LHCN-M2 (cell line): ENCODE measurements around the gene OSGIN1. TPM values are rescaled to one million over a fixed set of nuclear protein-coding genes. Genes with fewer than 3 reads are reported as not detected.

Source experiments
- DNase-seq: peaks from one replicate; pipeline ENCODE4 v3.0.0-alpha.2; 2012; ENCODE audit warnings: low read depth
- total RNA-seq: library from RNA; depleted of rRNA; stranded (reverse); fragments of >200 nt; gene quantifications from 2 replicates; pipeline ENCODE4 v1.2.3, GENCODE V29; 2014

OSGIN1 gene
- total RNA-seq, 1 experiment from 2014 or later, result 5.8 TPM

GRCh38 chr16:83925957-83926725 is 26.9 kb upstream of the OSGIN1 start:
- DNase-seq, result no peak

GRCh38 chr16:83926726-83927397 is 26.2 kb upstream of the OSGIN1 start:
- peak; percentile 65 for DNase-seq

- DNase-seq, result peak; percentile 74
Observed at GRCh38 chr16:83928341-83929055, 24.5 kb upstream of the OSGIN1 start.

GRCh38 chr16:83929811-83930555 is 23.1 kb upstream of the OSGIN1 start:
- no peak for DNase-seq

- no peak for DNase-seq
Observed at GRCh38 chr16:83930730-83931500, 22.1 kb upstream of the OSGIN1 start.

GRCh38 chr16:83931556-83931955 is 21.5 kb upstream of the OSGIN1 start:
- no peak for DNase-seq

GRCh38 chr16:83932304-83932703 is 20.7 kb upstream of the OSGIN1 start:
- DNase-seq, result no peak

GRCh38 chr16:83932955-83933673 is 19.9 kb upstream of the OSGIN1 start:
- DNase-seq, result peak; percentile 40

GRCh38 chr16:83933885-83934683 is 19.0 kb upstream of the OSGIN1 start:
- no peak for DNase-seq

- no peak for DNase-seq
Observed at GRCh38 chr16:83934684-83934977, 18.4 kb upstream of the OSGIN1 start.

GRCh38 chr16:83935005-83935857 is 17.8 kb upstream of the OSGIN1 start:
- DNase-seq, result no peak

- no peak for DNase-seq
Observed at GRCh38 chr16:83935858-83936255, 17.2 kb upstream of the OSGIN1 start.

GRCh38 chr16:83936581-83937165 is 16.4 kb upstream of the OSGIN1 start:
- DNase-seq, result no peak

GRCh38 chr16:83937267-83937666 is 15.8 kb upstream of the OSGIN1 start:
- DNase-seq, result no peak

- no peak for DNase-seq
Observed at GRCh38 chr16:83937922-83938885, 14.8 kb upstream of the OSGIN1 start.

GRCh38 chr16:83939266-83939855 is 13.7 kb upstream of the OSGIN1 start:
- no peak for DNase-seq

- no peak for DNase-seq
Observed at GRCh38 chr16:83940119-83940518, 12.9 kb upstream of the OSGIN1 start.
